SK-N-DZ (cell line): ENCODE results near the gene ZNF473.

Source experiments
- DNase-seq: peaks from one replicate; pipeline ENCODE4 v3.0.0-alpha.2; 2015; ENCODE audit warnings: low spot score

ZNF473 gene

GRCh38 chr19:50003254-50003788 is 22.5 kb upstream of the ZNF473 start:
- DNase-seq: no peak

GRCh38 chr19:50003810-50004419 is 21.9 kb upstream of the ZNF473 start:
- no peak for DNase-seq

GRCh38 chr19:50005428-50005827 is 20.4 kb upstream of the ZNF473 start:
- no peak for DNase-seq

GRCh38 chr19:50007170-50007569 is 18.6 kb upstream of the ZNF473 start:
- DNase-seq: no peak

- no peak for DNase-seq
Measured at GRCh38 chr19:50007947-50008346, 17.9 kb upstream of the ZNF473 start.

GRCh38 chr19:50008532-50008931 is 17.3 kb upstream of the ZNF473 start:
- no peak for DNase-seq

GRCh38 chr19:50016225-50016807 is 9.5 kb upstream of the ZNF473 start:
- DNase-seq: no peak

GRCh38 chr19:50020481-50020880 is 5.3 kb upstream of the ZNF473 start:
- DNase-seq: no peak

- DNase-seq: no peak
Measured at GRCh38 chr19:50022823-50023222, 3.0 kb upstream of the ZNF473 start.

- DNase-seq: no peak
Measured at GRCh38 chr19:50024719-50025021, 1.1 kb upstream of the ZNF473 start.

GRCh38 chr19:50025022-50025793 is 597 bp upstream of the ZNF473 start, which contains the start of gene VRK3:
VRK3 (minus strand) TSS chr19:50025372; CDS start chr19:50016162, 9,210 bp downstream.
- DNase-seq: peak; percentile 98

GRCh38 chr19:50026550-50026906 is 723 bp downstream of the ZNF473 start:
- DNase-seq: no peak

GRCh38 chr19:50030225-50030624 is 4.4 kb downstream of the ZNF473 start:
- DNase-seq: no peak

- no peak for DNase-seq
Measured at GRCh38 chr19:50030937-50031336, 5.1 kb downstream of the ZNF473 start.

GRCh38 chr19:50036908-50037307 is 11.1 kb downstream of the ZNF473 start:
- DNase-seq: no peak

- DNase-seq: no peak
Measured at GRCh38 chr19:50039968-50040367, 14.2 kb downstream of the ZNF473 start.

GRCh38 chr19:50040967-50041366 is 15.2 kb downstream of the ZNF473 start:
- no peak for DNase-seq

GRCh38 chr19:50042363-50043024 is 16.7 kb downstream of the ZNF473 start:
- no peak for DNase-seq

GRCh38 chr19:50043967-50044366 is 18.2 kb downstream of the ZNF473 start:
- DNase-seq: no peak

GRCh38 chr19:50044922-50045321 is 19.1 kb downstream of the ZNF473 start:
- no peak for DNase-seq

GRCh38 chr19:50046649-50047503 is 21.1 kb downstream of the ZNF473 start:
- DNase-seq: peak; percentile 15
